ENCODE measurements around the gene NUDT9.
"Not testable (repeated sequence)": the region's sequence is repeated elsewhere in the genome, so short reads cannot be mapped to it uniquely, and the experiment has no call there.

NUDT9 gene

GRCh38 chr4:87392183-87392582 is 30.2 kb upstream of the NUDT9 start:
- Histone ChIP-seq H3K4me2 (ENCODE audit: insufficient read depth, low read length, poor library complexity, severe bottlenecking) (no peak overlapping the region), H3K79me1 (ENCODE audit: low read depth, low read length) (no peaks in the 10 kb centered on the region), H4K8ac (ENCODE audit: low read depth, low read length) (no peak overlapping the region), H2BK12ac (ENCODE audit: low read length) (no peak overlapping the region), H2AFZ (ENCODE audit: low read length) (peak overlapping the region; percentile 98), H3K27me3 (ENCODE audit: control insufficient read depth in 3 of 3, insufficient read depth in 3 of 3, low read depth in 1 of 3, low read length in 3 of 3) (no peaks in the 10 kb centered on the region), H3K14ac (ENCODE audit: low read length) (no peak overlapping the region), H3K18ac (ENCODE audit: low read length) (no peak overlapping the region), H3K4me3 (ENCODE audit: low read length in 2 of 2) (no peak overlapping the region), H3K4ac (ENCODE audit: low read length) (no peak overlapping the region), H3K9ac (ENCODE audit: low read depth, low read length, poor library complexity) (no peak overlapping the region), H3K9me3 (replicated peaks in 1 of 2; ENCODE audit: control insufficient read depth in 2 of 2, insufficient read depth in 1 of 2, low read depth in 1 of 2, low read length in 2 of 2) (peaks cover 2 to 12% of the 10 kb centered on the region in 2 donors), H3K4me1 (ENCODE audit: control insufficient read depth in 2 of 2, insufficient read depth in 1 of 2, low read depth in 1 of 2, low read length in 2 of 2) (peaks cover 0 to 3% of the 10 kb centered on the region in 2 donors), H4K91ac (ENCODE audit: low read depth, low read length, poor library complexity) (no peak overlapping the region), H3K23ac (ENCODE audit: low read depth, low read length, poor library complexity) (no peak overlapping the region), H2BK5ac (ENCODE audit: low read length) (no peak overlapping the region), H2BK120ac (ENCODE audit: low read depth, low read length) (no peak overlapping the region), H2BK15ac (ENCODE audit: low read length) (no peak overlapping the region), H2AK5ac (ENCODE audit: low read depth, low read length) (no peak overlapping the region), H3K36me3 (replicated peaks in 1 of 2; ENCODE audit: control insufficient read depth in 2 of 2, insufficient read depth in 2 of 2, low read length in 2 of 2) (peaks cover 0 to 2% of the 10 kb centered on the region in 2 donors), H3K27ac (replicated peaks; ENCODE audit: low read length) (no peak overlapping the region)
- WGBS, 2 donors (ENCODE audit: extremely low coverage in 2 of 2, insufficient read length in 2 of 2, insufficient replicate concordance in 1 of 2) = no CpG with 5 or more reads among the region's 3 CpGs
- DNase-seq (ENCODE audit: low spot score) = no peak

- H2BK15ac ChIP-seq (ENCODE audit: low read length); H2AFZ ChIP-seq (ENCODE audit: low read length); H4K8ac ChIP-seq (ENCODE audit: low read depth, low read length); H3K4me2 ChIP-seq (ENCODE audit: insufficient read depth, low read length, poor library complexity, severe bottlenecking); H3K4me1 ChIP-seq (ENCODE audit: control insufficient read depth in 2 of 2, insufficient read depth in 1 of 2, low read depth in 1 of 2, low read length in 2 of 2); H4K91ac ChIP-seq (ENCODE audit: low read depth, low read length, poor library complexity); H2BK5ac ChIP-seq (ENCODE audit: low read length); H3K27ac ChIP-seq (replicated peaks; ENCODE audit: low read length); H3K23ac ChIP-seq (ENCODE audit: low read depth, low read length, poor library complexity); H3K9ac ChIP-seq (ENCODE audit: low read depth, low read length, poor library complexity); DNase-seq (ENCODE audit: low spot score); H3K36me3 ChIP-seq (replicated peaks in 1 of 2; ENCODE audit: control insufficient read depth in 2 of 2, insufficient read depth in 2 of 2, low read length in 2 of 2); H3K14ac ChIP-seq (ENCODE audit: low read length); H3K79me1 ChIP-seq (ENCODE audit: low read depth, low read length); H3K4ac ChIP-seq (ENCODE audit: low read length); H2AK5ac ChIP-seq (ENCODE audit: low read depth, low read length); H2BK12ac ChIP-seq (ENCODE audit: low read length); H3K27me3 ChIP-seq (ENCODE audit: control insufficient read depth in 3 of 3, insufficient read depth in 3 of 3, low read depth in 1 of 3, low read length in 3 of 3); H3K18ac ChIP-seq (ENCODE audit: low read length); H2BK120ac ChIP-seq (ENCODE audit: low read depth, low read length); H3K9me3 ChIP-seq (replicated peaks in 1 of 2; ENCODE audit: control insufficient read depth in 2 of 2, insufficient read depth in 1 of 2, low read depth in 1 of 2, low read length in 2 of 2); H3K4me3 ChIP-seq (ENCODE audit: low read length in 2 of 2): not testable (repeated sequence)
- no CpG with 5 or more reads among the region's 23 CpGs for WGBS, 2 donors (ENCODE audit: extremely low coverage in 2 of 2, insufficient read length in 2 of 2, insufficient replicate concordance in 1 of 2)
Observed at GRCh38 chr4:87395073-87395472, 27.3 kb upstream of the NUDT9 start.

- not testable (repeated sequence) for H3K79me1 ChIP-seq (ENCODE audit: low read depth, low read length); H3K4me2 ChIP-seq (ENCODE audit: insufficient read depth, low read length, poor library complexity, severe bottlenecking); H4K8ac ChIP-seq (ENCODE audit: low read depth, low read length); H3K27ac ChIP-seq (replicated peaks; ENCODE audit: low read length); DNase-seq (ENCODE audit: low spot score); H3K4ac ChIP-seq (ENCODE audit: low read length); H2BK12ac ChIP-seq (ENCODE audit: low read length); H3K23ac ChIP-seq (ENCODE audit: low read depth, low read length, poor library complexity); H2BK120ac ChIP-seq (ENCODE audit: low read depth, low read length); H3K9me3 ChIP-seq (replicated peaks in 1 of 2; ENCODE audit: control insufficient read depth in 2 of 2, insufficient read depth in 1 of 2, low read depth in 1 of 2, low read length in 2 of 2); H2AK5ac ChIP-seq (ENCODE audit: low read depth, low read length); H3K27me3 ChIP-seq (ENCODE audit: control insufficient read depth in 3 of 3, insufficient read depth in 3 of 3, low read depth in 1 of 3, low read length in 3 of 3); H2BK15ac ChIP-seq (ENCODE audit: low read length); H2AFZ ChIP-seq (ENCODE audit: low read length); H3K9ac ChIP-seq (ENCODE audit: low read depth, low read length, poor library complexity); H3K36me3 ChIP-seq (replicated peaks in 1 of 2; ENCODE audit: control insufficient read depth in 2 of 2, insufficient read depth in 2 of 2, low read length in 2 of 2); H2BK5ac ChIP-seq (ENCODE audit: low read length); H3K18ac ChIP-seq (ENCODE audit: low read length); H3K14ac ChIP-seq (ENCODE audit: low read length); H3K4me1 ChIP-seq (ENCODE audit: control insufficient read depth in 2 of 2, insufficient read depth in 1 of 2, low read depth in 1 of 2, low read length in 2 of 2); H3K4me3 ChIP-seq (ENCODE audit: low read length in 2 of 2); H4K91ac ChIP-seq (ENCODE audit: low read depth, low read length, poor library complexity)
- WGBS, 2 donors (ENCODE audit: extremely low coverage in 2 of 2, insufficient read length in 2 of 2, insufficient replicate concordance in 1 of 2) = no CpG with 5 or more reads among the region's 20 CpGs
Observed at GRCh38 chr4:87395851-87396250, 26.5 kb upstream of the NUDT9 start.

- Histone ChIP-seq H3K18ac (ENCODE audit: low read length) (peak overlapping the region; percentile 83), H2BK5ac (ENCODE audit: low read length) (no peak overlapping the region)
- WGBS, 2 donors (ENCODE audit: extremely low coverage in 2 of 2, insufficient read length in 2 of 2, insufficient replicate concordance in 1 of 2) = no CpG with 5 or more reads among the region's 3 CpGs
Observed at GRCh38 chr4:87399148-87399547, 23.2 kb upstream of the NUDT9 start.

More at GRCh38 chr4:87399148-87399547, 23.2 kb upstream of the NUDT9 start:
- Histone ChIP-seq H3K4me3 (ENCODE audit: low read length in 2 of 2) (no peak overlapping the region), H3K9ac (ENCODE audit: low read depth, low read length, poor library complexity) (no peak overlapping the region), H2AK5ac (ENCODE audit: low read depth, low read length) (no peak overlapping the region), H2BK12ac (ENCODE audit: low read length) (peak overlapping the region; percentile 2), H3K9me3 (replicated peaks in 1 of 2; ENCODE audit: control insufficient read depth in 2 of 2, insufficient read depth in 1 of 2, low read depth in 1 of 2, low read length in 2 of 2) (peaks cover 0 to 3% of the 10 kb centered on the region in 2 donors), H2BK15ac (ENCODE audit: low read length) (no peak overlapping the region), H3K4ac (ENCODE audit: low read length) (no peak overlapping the region), H3K27ac (replicated peaks; ENCODE audit: low read length) (no peak overlapping the region), H3K36me3 (replicated peaks in 1 of 2; ENCODE audit: control insufficient read depth in 2 of 2, insufficient read depth in 2 of 2, low read length in 2 of 2) (no peaks in the 10 kb centered on the region), H3K23ac (ENCODE audit: low read depth, low read length, poor library complexity) (no peak overlapping the region), H3K27me3 (ENCODE audit: control insufficient read depth in 3 of 3, insufficient read depth in 3 of 3, low read depth in 1 of 3, low read length in 3 of 3) (no peaks in the 10 kb centered on the region), H3K79me1 (ENCODE audit: low read depth, low read length) (no peaks in the 10 kb centered on the region), H2BK120ac (ENCODE audit: low read depth, low read length) (peak overlapping the region; percentile 9), H4K91ac (ENCODE audit: low read depth, low read length, poor library complexity) (no peak overlapping the region), H3K14ac (ENCODE audit: low read length) (peak overlapping the region; percentile 5), H4K8ac (ENCODE audit: low read depth, low read length) (peak overlapping the region; percentile 4), H3K4me2 (ENCODE audit: insufficient read depth, low read length, poor library complexity, severe bottlenecking) (no peak overlapping the region), H2AFZ (ENCODE audit: low read length) (no peak overlapping the region), H3K4me1 (ENCODE audit: control insufficient read depth in 2 of 2, insufficient read depth in 1 of 2, low read depth in 1 of 2, low read length in 2 of 2) (no peaks in the 10 kb centered on the region)
- no peak for DNase-seq (ENCODE audit: low spot score)
